ENCODE results near the gene LARGE1. TPM values are rescaled to one million over a fixed set of nuclear protein-coding genes. Genes with fewer than 3 reads are reported as not detected.

LARGE1 gene
- polyA plus RNA-seq, 3 donors = 0.05 to 0.13 TPM; not detected in 1

GRCh38 chr22:33347002-33347401, 573.3 kb downstream of the LARGE1 start:
- Histone ChIP-seq H3K4me2 (replicated peaks; ENCODE audit: extremely low read depth, low read length, poor library complexity, severe bottlenecking) (no peak overlapping the region), H4K20me1 (ENCODE audit: insufficient read depth, low read length) (no peaks in the 10 kb centered on the region), H3K27me3 (ENCODE audit: control insufficient read depth in 2 of 2, insufficient read depth in 2 of 2, low read length in 2 of 2) (no peaks in the 10 kb centered on the region), H3K27ac (ENCODE audit: low read depth in 1 of 2, low read length in 2 of 2) (no peak overlapping the region), H3K36me3 (replicated peaks in 1 of 2; ENCODE audit: control insufficient read depth in 1 of 2, insufficient read depth in 2 of 2, low read length in 2 of 2) (no peaks in the 10 kb centered on the region), H3K9ac (ENCODE audit: insufficient read depth, low read length, poor library complexity, severe bottlenecking) (no peak overlapping the region), H3K4me1 (ENCODE audit: control insufficient read depth in 1 of 2, insufficient read depth in 2 of 2, low read length in 2 of 2) (no peaks in the 10 kb centered on the region), H3K4me3 (replicated peaks in 1 of 3; ENCODE audit: low read depth in 2 of 3, low read length in 3 of 3) (no peak overlapping the region), H2AFZ (ENCODE audit: insufficient read depth, low read depth, low read length, poor library complexity, severe bottlenecking) (no peak overlapping the region), H3K79me2 (ENCODE audit: insufficient read depth, low read length) (no peaks in the 10 kb centered on the region), H3K9me3 (replicated peaks in 1 of 2; ENCODE audit: control insufficient read depth in 1 of 2, insufficient read depth in 1 of 2, low read length in 2 of 2) (peaks cover 23% of the 10 kb centered on the region in 2 donors)
- H3K4me3 Mint-ChIP-seq = no peak overlapping the region
- H3K9me3 Mint-ChIP-seq = peaks cover 8 to 24% (median 17%) of the 10 kb centered on the region in 7 donors
- TF ChIP-seq CTCF (IDR thresholded peaks at IDR 0.05) = no peak
- intact Hi-C loops (cut with micrococcal nuclease) = no loop called here
- H3K27me3 Mint-ChIP-seq (ENCODE audit: low read depth in 3 of 3) = no peaks in the 10 kb centered on the region
- no peaks in the 10 kb centered on the region for H3K36me3 Mint-ChIP-seq
- H3K27ac Mint-ChIP-seq = no peak overlapping the region
- H3K4me1 Mint-ChIP-seq = no peaks in the 10 kb centered on the region
- no CpG with 5 or more reads among the region's 1 CpG for WGBS (ENCODE audit: insufficient coverage)
- no peak for DNase-seq

- Mint-ChIP-seq H3K27me3 (ENCODE audit: low read depth in 3 of 3) (peaks cover 0 to 2% (median 0%) of the 10 kb centered on the region in 3 donors), H3K36me3 (no peaks in the 10 kb centered on the region), H3K27ac (no peak overlapping the region), H3K4me1 (no peaks in the 10 kb centered on the region), H3K9me3 (peaks cover 2 to 16% (median 8%) of the 10 kb centered on the region in 7 donors), H3K4me3 (no peak overlapping the region)
- Histone ChIP-seq H3K4me2 (replicated peaks; ENCODE audit: extremely low read depth, low read length, poor library complexity, severe bottlenecking) (no peak overlapping the region), H3K9me3 (replicated peaks in 1 of 2; ENCODE audit: control insufficient read depth in 1 of 2, insufficient read depth in 1 of 2, low read length in 2 of 2) (peaks cover 6 to 8% of the 10 kb centered on the region in 2 donors), H4K20me1 (ENCODE audit: insufficient read depth, low read length) (no peaks in the 10 kb centered on the region), H2AFZ (ENCODE audit: insufficient read depth, low read depth, low read length, poor library complexity, severe bottlenecking) (no peak overlapping the region), H3K4me3 (replicated peaks in 1 of 3; ENCODE audit: low read depth in 2 of 3, low read length in 3 of 3) (no peak overlapping the region), H3K4me1 (ENCODE audit: control insufficient read depth in 1 of 2, insufficient read depth in 2 of 2, low read length in 2 of 2) (no peaks in the 10 kb centered on the region), H3K9ac (ENCODE audit: insufficient read depth, low read length, poor library complexity, severe bottlenecking) (no peak overlapping the region), H3K79me2 (ENCODE audit: insufficient read depth, low read length) (no peaks in the 10 kb centered on the region), H3K27me3 (ENCODE audit: control insufficient read depth in 2 of 2, insufficient read depth in 2 of 2, low read length in 2 of 2) (no peaks in the 10 kb centered on the region), H3K36me3 (replicated peaks in 1 of 2; ENCODE audit: control insufficient read depth in 1 of 2, insufficient read depth in 2 of 2, low read length in 2 of 2) (no peaks in the 10 kb centered on the region), H3K27ac (ENCODE audit: low read depth in 1 of 2, low read length in 2 of 2) (no peak overlapping the region)
- 100% methylated on average over 5 of the region's 8 CpGs for WGBS (ENCODE audit: insufficient coverage)
- no peak for TF ChIP-seq CTCF (IDR thresholded peaks at IDR 0.05)
- intact Hi-C loops (cut with micrococcal nuclease) = no loop called here
- DNase-seq = no peak
Measured at GRCh38 chr22:33341611-33342010, 578.7 kb downstream of the LARGE1 start.
